GM12878 (cell line): ENCODE results near the gene SPOCD1. TPM values are rescaled to one million over a fixed set of nuclear protein-coding genes. Genes with fewer than 3 reads are reported as not detected.

Source experiments
- ATAC-seq: fragments of 200-7000 bp; cut with Tn5 transposase; 3 replicates; pipeline ENCODE4 v1.9.1; 2020; ENCODE audit warnings: mild to moderate bottlenecking, moderate library complexity
- BruUV-seq: library from RNA; stranded (reverse); fragments of 400-500 nt; replicated peaks from 2 replicates; lab custom pipeline; 2021; lab: Mats Ljungman, UMichigan
- CTCF ChIA-PET: fragments of 300-600 bp; sonication (Branson Sonifier 250); formaldehyde crosslinking; extraction: SDS; loops from one replicate; lab custom pipeline; 2021; ENCODE audit warnings: inconsistent platforms; lab: Yijun Ruan, JAX
- POLR2A ChIA-PET: fragments of 350-600 bp; formaldehyde crosslinking; extraction: SDS; loops from one replicate; lab custom pipeline; 2021; ENCODE audit warnings: inconsistent platforms; lab: Charles Lee
- RAD21 ChIA-PET: fragments of 300-600 bp; sonication (Branson Sonifier 250); formaldehyde crosslinking; loops from one replicate; lab custom pipeline; 2023; ENCODE audit warnings: antibody characterized with exemption; ENCODE audit not compliant: unreplicated experiment; lab: Charles Lee
- SMC1A ChIA-PET: fragments of 300-600 bp; sonication (Branson Sonifier 250); formaldehyde crosslinking; loops from one replicate; lab custom pipeline; 2023; ENCODE audit not compliant: unreplicated experiment, uncharacterized antibody; lab: Charles Lee
- DNase-seq: peaks from one replicate; pipeline ENCODE4 v3.0.0-alpha.2; 2011; ENCODE audit warnings: low read depth, low spot score
- FAIRE-seq: peaks from 3 replicates; lab custom pipeline; 2011; peaks lifted over from hg19 to GRCh38; lab: Jason Lieb, UNC
- H2AFZ ChIP-seq: 2 replicates; pipeline ENCODE4 v1.6.0; 2011; ENCODE audit warnings: low read depth, low read length, control low read depth; ENCODE audit not compliant: control insufficient read depth
- H3K27ac ChIP-seq: 2 replicates; pipeline ENCODE4 v1.5.1; 2011; ENCODE audit warnings: control low read depth; ENCODE audit not compliant: control insufficient read depth, insufficient read depth
- H3K27me3 ChIP-seq, 2 experiments: replicated peaks in 1 of 2; 2 replicates each; pipeline versions ENCODE4 v1.6.0 to v1.6.1; 2011; ENCODE audit warnings: low read length in 1 of 2; ENCODE audit not compliant: control insufficient read depth in 2 of 2, insufficient read depth in 2 of 2
- H3K36me3 ChIP-seq, 2 experiments: 2 replicates each; pipeline ENCODE4 v1.5.1; 2011; ENCODE audit warnings: low read length in 1 of 2; ENCODE audit not compliant: control insufficient read depth in 2 of 2, insufficient read depth in 2 of 2
- H3K4me1 ChIP-seq: 2 replicates; pipeline ENCODE4 v1.6.1; 2011; ENCODE audit warnings: mild to moderate bottlenecking, low read length, moderate library complexity, mixed read lengths; ENCODE audit not compliant: control insufficient read depth, insufficient read depth
- H3K4me2 ChIP-seq: 2 replicates; pipeline ENCODE4 v1.6.0; 2011; ENCODE audit warnings: control low read depth; ENCODE audit not compliant: control insufficient read depth, insufficient read depth
- H3K4me3 ChIP-seq: fragments of 200-600 bp; sonication (generic); 2 replicates; pipeline ENCODE4 v1.5.1; 2016
- H3K79me2 ChIP-seq: 2 replicates; pipeline ENCODE4 v1.6.0; 2011; ENCODE audit warnings: low read length; ENCODE audit not compliant: control insufficient read depth, insufficient read depth
- H3K9ac ChIP-seq: 2 replicates; pipeline ENCODE4 v1.8.0; 2011; ENCODE audit warnings: low read length, control low read depth, mixed read lengths; ENCODE audit not compliant: control insufficient read depth, insufficient read depth
- H3K9me3 ChIP-seq: replicated peaks from 3 replicates; pipeline ENCODE4 v1.5.1; 2011; ENCODE audit warnings: mild to moderate bottlenecking, low read length; ENCODE audit not compliant: control insufficient read depth, insufficient read depth
- H4K20me1 ChIP-seq: 2 replicates; pipeline ENCODE4 v1.6.0; 2011; ENCODE audit not compliant: control insufficient read depth, insufficient read depth
- HSF1 ChIP-seq: fragments of 150-350 bp; IDR thresholded peaks from 2 replicates; pipeline ENCODE4 v1.6.1; 2014; ENCODE audit warnings: mild to moderate bottlenecking, low read depth, low read length
- SMAD5 ChIP-seq: IDR thresholded peaks from 2 replicates; pipeline ENCODE4 v1.6.1; 2016; ENCODE audit warnings: antibody characterized with exemption, low read depth
- SMC3 ChIP-seq: IDR thresholded peaks from 2 replicates; pipeline ENCODE4 v1.6.1; 2011; ENCODE audit warnings: low read length, improper control_type of control experiment, borderline replicate concordance
- TCF7 ChIP-seq: IDR thresholded peaks from 2 replicates; pipeline ENCODE4 v1.6.1; 2014; ENCODE audit warnings: antibody characterized with exemption, borderline replicate concordance
- USF1 ChIP-seq: IDR thresholded peaks from 2 replicates; pipeline ENCODE4 v1.6.1; 2011; ENCODE audit warnings: borderline replicate concordance, low read depth, mild to moderate bottlenecking, moderate library complexity, mixed read lengths, low read length; ENCODE audit not compliant: insufficient read depth; ENCODE audit errors: extremely low read length
- YY1 ChIP-seq: IDR thresholded peaks from 2 replicates; pipeline ENCODE4 v1.6.1; 2011; ENCODE audit warnings: low read depth, mild to moderate bottlenecking, low read length
- ZBED1 ChIP-seq: IDR thresholded peaks from 2 replicates; pipeline ENCODE4 v1.6.1; 2016; ENCODE audit warnings: borderline replicate concordance
- ZBTB33 ChIP-seq: fragments of 450-650 bp; IDR thresholded peaks from 2 replicates; pipeline ENCODE4 v1.6.1; 2017; ENCODE audit warnings: mild to moderate bottlenecking
- WGBS: methylation state at CpG from one replicate; pipeline ENCODE4 v1.1.6; 2016; ENCODE audit warnings: low lambda C conversion rate; ENCODE audit not compliant: insufficient replicate concordance, insufficient coverage; ENCODE audit errors: missing lambda C conversion rate; 5-methylcytosine and 5-hydroxymethylcytosine counted together
- in situ Hi-C: fragments of 300-500 bp; cut with MboI; formaldehyde crosslinking; loops from 9 replicates; pipeline ENCODE4 v1.14.3; 2018; ENCODE audit warnings: mixed read lengths
- intact Hi-C: fragments of 100-400 bp; cut with micrococcal nuclease; formaldehyde crosslinking; loops from one replicate; pipeline ENCODE4 v1.14.2; 2022; ENCODE audit not compliant: unreplicated experiment
- polyA plus RNA-seq, 11 experiments: library from polyadenylated mRNA; depleted of rRNA in 4 of 11; unstranded in 6 of 11; stranded (reverse) in 5 of 11; fragments of >200 nt; fragmentation: Nextera tagmentation in 4 of 11; fragmentation: Illumina TruSeq in 1 of 11; extraction: Ambion mirVana in 4 of 11; extraction: Trizol in 1 of 11; gene quantifications; 1 replicate in 1 of 11; 2 replicates in 10 of 11; pipeline versions ENCODE4 v1.2.1 to v1.2.3, GENCODE V29; 2011 to 2016; ENCODE audit warnings: inconsistent platforms in 2 of 11, missing spikeins in 2 of 11, low read depth in 1 of 11
- total RNA-seq, 4 experiments: library from RNA; depleted of rRNA in 3 of 4; stranded (reverse); fragments of >200 nt in 3 of 4; fragmentation: Illumina TruSeq in 1 of 4; extraction: Trizol in 1 of 4; gene quantifications; 2 replicates each; pipeline versions ENCODE4 v1.2.1 to v1.2.3, GENCODE V29; 2013 to 2021
- TF ChIP-seq, protein P1 (sequence below): IDR thresholded peaks from 2 replicates; pipeline ENCODE4 v1.6.1; 2012; ENCODE audit warnings: improper control_type of control experiment, low read depth, low read length; ENCODE audit not compliant: insufficient replicate concordance
- TF ChIP-seq, protein P2 (sequence below): IDR thresholded peaks from 2 replicates; pipeline ENCODE4 v1.6.1; 2012; ENCODE audit warnings: low read depth, low read length, improper control_type of control experiment

SPOCD1 gene
- total and polyA plus RNA-seq, 10 of the 15 experiments (the other 5 are each of a cell fraction or from before 2014, with no cell fraction given): 0.02 to 0.65 (median 0.13) TPM; not detected in 4

- no peaks in the 10 kb centered on the region for H4K20me1 ChIP-seq
- no peak overlapping the region for H3K4me2 ChIP-seq
- H3K9ac ChIP-seq: no peak overlapping the region
- H3K79me2 ChIP-seq: no peaks in the 10 kb centered on the region
- no peak overlapping the region for H3K27ac ChIP-seq
- intact Hi-C loops (no loop called here), in situ Hi-C loops (no loop called here)
- ChIA-PET POLR2A (no interaction called here), CTCF (interaction anchor here (1.2 to 2.8 kb wide), 3 partner anchors 26 to 98 kb away, joined by 4 to 12 read pairs (median 11); no protein-coding TSS in a partner anchor), RAD21 (interaction anchor here (1.5 kb wide), 1 partner anchor 27 kb away, joined by 4 read pairs; no protein-coding TSS in a partner anchor), SMC1A (interaction anchor here (0.7 kb wide), 1 partner anchor 21 kb away, joined by 3 read pairs; no protein-coding TSS in a partner anchor)
- ATAC-seq: no peak
- H3K4me1 ChIP-seq: peaks cover 8% of the 10 kb centered on the region
- 40% methylated on average over 7 of the region's 7 CpGs for WGBS
- peaks cover 20 to 24% of the 10 kb centered on the region in 2 experiments for H3K27me3 ChIP-seq
- FAIRE-seq: no peak
- H3K9me3 ChIP-seq: no peaks in the 10 kb centered on the region
- TF ChIP-seq YY1 (no peak), SMC3 (no peak), USF1 (no peak), TCF7 (no peak), HSF1 (no peak), ZBTB33 (no peak), ZBED1 (no peak), SMAD5 (no peak)
- TF ChIP-seq, protein P1, sequence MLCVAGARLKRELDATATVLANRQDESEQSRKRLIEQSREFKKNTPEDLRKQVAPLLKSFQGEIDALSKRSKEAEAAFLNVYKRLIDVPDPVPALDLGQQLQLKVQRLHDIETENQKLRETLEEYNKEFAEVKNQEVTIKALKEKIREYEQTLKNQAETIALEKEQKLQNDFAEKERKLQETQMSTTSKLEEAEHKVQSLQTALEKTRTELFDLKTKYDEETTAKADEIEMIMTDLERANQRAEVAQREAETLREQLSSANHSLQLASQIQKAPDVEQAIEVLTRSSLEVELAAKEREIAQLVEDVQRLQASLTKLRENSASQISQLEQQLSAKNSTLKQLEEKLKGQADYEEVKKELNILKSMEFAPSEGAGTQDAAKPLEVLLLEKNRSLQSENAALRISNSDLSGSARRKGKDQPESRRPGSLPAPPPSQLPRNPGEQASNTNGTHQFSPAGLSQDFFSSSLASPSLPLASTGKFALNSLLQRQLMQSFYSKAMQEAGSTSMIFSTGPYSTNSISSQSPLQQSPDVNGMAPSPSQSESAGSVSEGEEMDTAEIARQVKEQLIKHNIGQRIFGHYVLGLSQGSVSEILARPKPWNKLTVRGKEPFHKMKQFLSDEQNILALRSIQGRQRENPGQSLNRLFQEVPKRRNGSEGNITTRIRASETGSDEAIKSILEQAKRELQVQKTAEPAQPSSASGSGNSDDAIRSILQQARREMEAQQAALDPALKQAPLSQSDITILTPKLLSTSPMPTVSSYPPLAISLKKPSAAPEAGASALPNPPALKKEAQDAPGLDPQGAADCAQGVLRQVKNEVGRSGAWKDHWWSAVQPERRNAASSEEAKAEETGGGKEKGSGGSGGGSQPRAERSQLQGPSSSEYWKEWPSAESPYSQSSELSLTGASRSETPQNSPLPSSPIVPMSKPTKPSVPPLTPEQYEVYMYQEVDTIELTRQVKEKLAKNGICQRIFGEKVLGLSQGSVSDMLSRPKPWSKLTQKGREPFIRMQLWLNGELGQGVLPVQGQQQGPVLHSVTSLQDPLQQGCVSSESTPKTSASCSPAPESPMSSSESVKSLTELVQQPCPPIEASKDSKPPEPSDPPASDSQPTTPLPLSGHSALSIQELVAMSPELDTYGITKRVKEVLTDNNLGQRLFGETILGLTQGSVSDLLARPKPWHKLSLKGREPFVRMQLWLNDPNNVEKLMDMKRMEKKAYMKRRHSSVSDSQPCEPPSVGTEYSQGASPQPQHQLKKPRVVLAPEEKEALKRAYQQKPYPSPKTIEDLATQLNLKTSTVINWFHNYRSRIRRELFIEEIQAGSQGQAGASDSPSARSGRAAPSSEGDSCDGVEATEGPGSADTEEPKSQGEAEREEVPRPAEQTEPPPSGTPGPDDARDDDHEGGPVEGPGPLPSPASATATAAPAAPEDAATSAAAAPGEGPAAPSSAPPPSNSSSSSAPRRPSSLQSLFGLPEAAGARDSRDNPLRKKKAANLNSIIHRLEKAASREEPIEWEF: no peak
- TF ChIP-seq, protein P2, sequence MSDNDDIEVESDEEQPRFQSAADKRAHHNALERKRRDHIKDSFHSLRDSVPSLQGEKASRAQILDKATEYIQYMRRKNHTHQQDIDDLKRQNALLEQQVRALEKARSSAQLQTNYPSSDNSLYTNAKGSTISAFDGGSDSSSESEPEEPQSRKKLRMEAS: no peak
- H3K4me3 ChIP-seq: no peak overlapping the region
- BruUV-seq: no TSS peak
- H3K36me3 ChIP-seq: no peaks in the 10 kb centered on the region
- no peak overlapping the region for H2AFZ ChIP-seq
- no peak for DNase-seq
These were observed 53.5 kb downstream of the SPOCD1 start for GRCh38 chr1:31762323-31762722.
